Stimulated activated CD4-positive, alpha-beta T cell treated with anti-CD3 and anti-CD28 coated beads, Interleukin-1b, Interleukin-23, amount 100 ng/mL, for 1 hour (primary cell): ENCODE results near the gene ZBTB18.

Source experiments
- DNase-seq, 2 donors: peaks; one replicate each; pipeline ENCODE4 v3.0.0-alpha.2; 2020; ENCODE audit warnings: low read depth in 2 of 2

The ZBTB18 gene

DNA sequence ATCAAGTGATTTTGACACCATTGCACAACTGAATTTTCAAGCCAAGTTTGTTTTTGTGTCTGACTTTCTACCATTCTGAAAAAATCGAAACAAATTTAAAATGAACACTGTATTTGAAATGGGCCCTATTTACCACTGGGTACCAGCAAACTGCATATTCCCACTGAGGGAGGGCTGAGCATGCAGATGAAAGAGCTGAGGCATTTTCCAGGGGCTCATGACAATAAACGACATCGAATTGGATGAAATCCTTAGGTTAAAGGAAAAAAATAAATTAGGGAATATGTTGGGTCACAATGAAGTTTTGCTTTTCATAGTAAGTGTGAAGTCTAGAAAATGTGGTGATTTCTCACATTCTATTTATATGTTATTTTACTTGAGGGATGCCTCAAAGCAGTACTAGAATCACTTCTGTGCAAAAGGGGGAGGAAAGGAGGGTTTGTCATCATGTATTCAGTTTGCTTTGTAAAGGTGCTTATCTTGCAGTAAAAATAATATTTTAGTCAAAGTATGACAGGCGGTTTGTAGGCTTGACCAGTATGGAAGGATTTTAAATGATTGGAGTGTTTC lies 11.2 kb downstream of the ZBTB18 start:
- DNase-seq = no peak

DNA sequence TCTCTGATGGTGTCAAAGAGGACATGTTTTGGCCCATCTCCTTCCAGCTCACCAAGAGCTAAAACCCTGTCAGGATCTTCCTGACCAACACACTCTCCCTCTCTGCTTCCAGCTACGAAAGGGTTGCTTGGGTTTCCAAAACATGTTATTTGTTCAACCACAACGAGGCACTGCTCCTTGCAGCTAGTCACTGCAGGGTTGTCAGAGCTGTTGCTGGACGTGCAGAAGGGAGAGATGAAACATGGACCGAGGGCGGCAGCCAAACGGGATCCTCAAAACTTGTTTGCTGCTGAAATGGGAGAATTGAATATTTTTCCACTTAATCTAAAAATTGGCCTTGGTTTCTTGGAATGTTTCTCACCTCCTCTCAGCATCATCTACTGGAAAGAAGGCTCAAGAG lies 12.4 kb downstream of the ZBTB18 start:
- DNase-seq = no peak

GRCh38 chr1:244064621-244065020 lies 13.5 kb downstream of the ZBTB18 start:
- no peak for DNase-seq

DNA sequence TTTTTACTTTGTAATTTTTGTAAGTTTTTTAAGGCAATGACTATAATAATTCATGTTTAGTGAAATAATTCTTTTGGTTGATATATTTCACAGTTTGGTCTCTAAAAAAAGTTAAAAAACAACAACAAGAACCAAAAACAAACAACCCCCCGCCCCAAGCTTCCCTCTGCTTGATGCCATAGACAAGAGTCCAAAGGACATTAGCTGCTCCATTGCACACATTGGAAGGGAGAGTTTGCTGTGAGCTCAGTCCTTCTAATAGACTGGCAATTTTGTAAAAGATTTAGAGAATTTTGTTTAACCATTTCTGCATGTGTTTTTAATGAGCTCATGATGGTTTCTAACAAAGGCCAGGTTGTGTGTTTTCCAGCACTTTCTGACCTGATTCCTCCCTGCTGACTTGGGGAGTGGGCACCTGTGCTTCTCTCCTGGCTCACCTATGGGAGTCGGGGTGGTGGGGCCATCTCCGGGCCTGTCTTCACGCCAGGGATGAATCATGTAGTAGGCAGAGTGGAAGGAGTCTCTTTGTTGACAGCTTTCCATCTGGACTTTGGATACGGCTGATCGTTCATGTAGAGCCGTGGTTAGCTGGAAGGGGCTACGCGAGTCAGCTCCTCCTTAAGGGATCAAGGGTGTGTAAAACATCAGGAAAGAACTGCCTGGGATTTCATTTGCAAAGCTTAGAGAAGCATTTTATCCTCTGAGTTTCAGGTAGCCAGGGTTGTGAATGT lies 14.1 kb downstream of the ZBTB18 start:
- no peak for DNase-seq

- no peak for DNase-seq
Measured at GRCh38 chr1:244065960-244066388, 14.9 kb downstream of the ZBTB18 start.

- DNase-seq = no peak
Measured at GRCh38 chr1:244066954-244067716, 16.1 kb downstream of the ZBTB18 start.

DNA sequence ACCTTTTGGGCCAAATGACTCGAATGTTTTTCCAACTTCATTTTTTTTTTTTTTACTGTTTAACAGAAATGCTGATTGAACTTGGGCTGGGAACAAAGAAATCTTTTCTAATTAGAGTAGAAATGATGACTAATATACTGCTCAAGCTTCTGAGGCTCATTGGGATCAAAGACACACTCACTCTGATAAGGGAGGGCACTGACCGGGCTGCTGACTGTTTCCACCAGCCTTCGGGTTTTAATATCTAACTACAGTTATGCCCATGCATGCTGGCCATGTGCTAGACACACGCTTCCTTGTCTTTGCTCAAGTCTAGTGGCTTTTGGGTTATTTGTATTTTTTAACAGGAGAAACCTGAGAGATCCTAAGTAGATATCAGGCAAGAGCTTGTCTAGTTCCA lies 16.8 kb downstream of the ZBTB18 start:
- DNase-seq = no peak

DNA sequence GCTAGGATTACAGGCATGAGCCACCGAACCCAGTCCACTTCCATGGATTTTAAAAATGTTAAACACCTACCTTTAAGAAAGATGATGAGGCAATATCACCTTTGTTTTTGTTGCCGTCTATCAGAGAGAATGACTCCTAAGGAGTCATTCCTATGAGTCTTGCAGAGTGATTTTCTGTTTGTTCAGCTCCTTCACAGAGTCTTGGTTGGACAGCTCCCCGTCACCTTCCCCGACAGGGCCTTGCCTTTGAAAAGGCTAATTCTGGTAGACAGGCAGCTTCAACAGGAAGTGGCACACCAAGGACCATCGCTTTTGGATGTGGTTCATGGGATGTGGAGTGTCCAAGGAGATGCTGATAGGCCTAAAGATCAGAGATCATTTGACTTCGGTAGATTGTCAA lies 17.5 kb downstream of the ZBTB18 start:
- no peak for DNase-seq

GRCh38 chr1:244069326-244069898 lies 18.3 kb downstream of the ZBTB18 start:
- no peak for DNase-seq

GRCh38 chr1:244074559-244075171 lies 23.6 kb downstream of the ZBTB18 start:
- peak in 1 of 2 donors; percentile 23 for DNase-seq

DNA sequence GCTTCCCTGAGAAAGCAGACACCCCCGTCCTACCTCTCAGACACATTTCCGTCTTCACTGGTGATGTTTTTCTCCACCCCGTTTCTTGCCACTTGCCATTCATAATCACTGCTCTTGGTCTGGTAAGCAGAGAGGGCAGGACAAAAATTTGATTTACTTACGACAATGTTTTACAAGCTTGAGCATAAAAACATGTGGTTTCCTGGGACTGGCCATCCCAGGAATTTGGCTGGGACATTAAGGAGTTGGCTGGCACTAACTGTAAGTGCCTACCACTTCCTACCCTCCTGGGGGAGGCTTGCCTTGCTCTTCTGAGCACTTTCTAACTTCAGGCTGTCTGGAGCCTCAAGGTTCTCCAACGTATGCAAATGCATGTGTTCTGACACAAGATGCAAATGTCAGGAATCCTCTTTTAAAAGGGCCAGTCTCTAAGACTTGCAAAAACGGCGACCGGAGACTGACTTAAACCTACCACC lies 24.2 kb downstream of the ZBTB18 start:
- no peak for DNase-seq

GRCh38 chr1:244076740-244077139 lies 25.7 kb downstream of the ZBTB18 start:
- no peak for DNase-seq

GRCh38 chr1:244077473-244078220 lies 26.6 kb downstream of the ZBTB18 start:
- DNase-seq = no peak

DNA sequence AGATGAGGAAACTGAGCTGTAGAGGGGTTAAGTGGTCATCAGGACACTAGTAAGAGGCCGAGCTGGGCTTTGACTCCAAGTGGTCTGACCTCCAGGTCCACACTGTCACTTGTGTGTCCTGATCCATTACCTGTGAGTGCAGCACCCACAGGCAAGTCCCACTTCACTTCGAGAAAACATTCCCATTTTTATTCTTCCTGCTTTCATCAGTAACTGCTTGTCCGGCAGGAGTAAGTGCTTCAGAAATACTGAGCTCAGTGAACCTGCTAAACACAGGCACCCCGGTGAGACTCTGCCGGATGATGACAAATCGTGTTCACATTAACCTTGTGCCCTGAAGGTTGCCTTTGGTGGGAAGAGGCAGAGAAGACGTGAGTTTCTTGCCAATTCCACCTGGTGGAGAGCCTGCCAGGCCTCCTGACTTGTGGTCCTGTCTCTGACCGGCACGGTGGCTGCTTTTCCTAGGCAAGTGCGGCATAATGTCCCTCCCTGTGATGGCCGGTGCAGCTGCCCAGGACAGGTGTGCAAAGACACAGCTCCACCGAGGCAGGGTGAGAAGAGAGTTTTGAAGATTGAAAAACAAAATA lies 29.4 kb downstream of the ZBTB18 start:
- DNase-seq = no peak

DNA sequence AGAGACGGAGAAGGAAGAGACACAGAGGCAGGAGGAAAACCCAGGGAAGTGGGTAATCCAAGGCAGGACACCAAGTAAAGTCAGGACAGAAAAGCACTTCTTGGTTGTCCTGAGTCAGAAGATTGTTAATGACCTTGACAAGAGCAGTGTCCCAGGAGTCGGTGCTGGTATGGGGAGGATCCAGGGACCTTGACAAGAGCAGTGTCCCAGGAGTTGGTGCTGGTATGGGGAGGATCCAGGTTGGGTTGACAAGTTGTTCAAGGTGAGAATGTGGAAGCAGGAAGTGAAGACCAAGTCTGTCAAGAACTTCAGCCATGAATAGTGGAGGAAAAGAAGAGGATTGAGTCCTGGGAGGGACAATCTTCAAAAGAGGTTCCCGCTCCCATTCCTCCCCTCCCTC lies 31.9 kb downstream of the ZBTB18 start:
- no peak for DNase-seq

GRCh38 chr1:244083383-244083943 lies 32.4 kb downstream of the ZBTB18 start:
- no peak for DNase-seq

DNA sequence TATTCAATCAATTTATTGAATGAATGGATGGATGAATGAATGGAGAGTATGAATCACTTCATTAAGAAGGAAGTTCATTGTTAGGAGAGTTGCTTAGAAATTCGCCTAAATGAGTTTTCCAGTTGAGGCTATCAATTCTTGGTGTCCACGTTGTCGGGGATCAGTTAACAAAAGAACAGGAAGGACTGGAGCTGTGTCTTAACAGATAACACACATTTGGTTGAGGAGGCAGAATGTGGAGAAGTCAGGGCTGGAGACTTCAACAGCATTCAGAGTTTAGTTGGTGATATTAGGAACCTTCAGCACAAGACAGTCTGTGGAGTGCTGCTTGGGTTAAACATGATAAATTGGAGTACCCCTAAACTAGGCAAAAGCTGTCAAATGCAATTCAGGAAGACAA lies 33.7 kb downstream of the ZBTB18 start:
- DNase-seq = no peak

DNA sequence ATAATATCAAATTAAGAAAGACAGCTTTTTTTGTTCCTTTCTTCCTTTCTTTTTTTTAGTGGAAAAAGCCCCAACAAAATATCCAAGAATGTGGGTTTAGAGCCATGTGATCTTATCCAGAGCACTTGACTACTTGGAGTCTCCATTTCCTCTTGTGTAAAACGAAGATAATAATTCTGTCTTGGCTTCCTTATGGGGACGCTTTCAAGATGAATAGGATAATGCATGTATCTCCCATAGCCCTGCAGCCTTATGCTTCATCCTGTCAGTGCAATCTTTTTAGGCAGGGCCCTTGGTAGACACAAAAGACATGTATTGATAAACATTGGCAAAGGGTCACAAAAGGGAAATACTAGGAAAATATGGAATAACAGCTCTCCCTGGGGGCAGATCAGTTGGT lies 34.8 kb downstream of the ZBTB18 start:
- DNase-seq = no peak

DNA sequence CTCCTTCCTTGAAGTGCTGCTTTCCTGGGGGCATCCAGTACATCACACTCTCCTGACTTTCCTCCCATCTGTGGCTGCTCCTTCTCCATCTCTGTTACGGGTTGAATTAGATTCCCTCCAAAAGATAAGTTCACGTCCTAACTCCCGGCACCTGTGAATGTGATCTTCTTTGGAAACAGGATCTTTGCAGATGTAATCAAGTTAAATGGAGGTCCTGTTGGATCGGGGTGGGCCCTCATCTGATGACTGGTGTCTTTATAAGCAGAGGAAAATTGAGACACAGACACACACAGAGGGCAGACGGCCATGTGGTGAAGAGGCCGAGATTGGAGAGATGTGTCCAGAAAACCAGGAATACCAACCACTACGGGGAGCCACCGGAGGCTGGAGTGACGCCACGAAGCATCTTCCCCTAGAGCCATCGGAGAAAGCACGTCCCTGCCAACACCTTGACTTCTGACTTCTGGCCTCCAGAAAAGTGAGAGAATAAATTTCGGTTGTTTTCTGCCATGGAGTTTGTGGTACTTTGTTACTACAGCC lies 36.0 kb downstream of the ZBTB18 start:
- no peak for DNase-seq

DNA sequence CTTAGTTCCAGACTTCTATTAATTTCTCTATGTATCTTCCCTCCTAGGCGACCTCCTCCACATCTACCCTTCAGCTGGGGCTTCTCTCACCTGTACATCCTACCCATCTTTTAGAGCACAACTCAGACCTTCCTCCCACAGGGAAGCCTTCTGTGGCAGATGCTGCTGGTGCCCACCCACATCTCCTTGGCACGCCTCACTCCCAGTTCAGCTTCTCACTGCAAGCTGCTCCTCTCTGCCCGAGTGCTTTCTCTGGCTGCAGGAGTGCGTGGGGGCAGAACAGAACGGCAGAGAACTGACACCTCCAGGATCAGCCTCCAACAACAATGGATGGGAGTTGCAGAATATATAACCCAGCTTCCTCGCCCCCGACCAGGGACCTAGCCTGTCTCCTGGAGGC lies 36.5 kb downstream of the ZBTB18 start:
- no peak for DNase-seq
